Measurements from ENCODE around the gene PAM.

The PAM gene

DNA sequence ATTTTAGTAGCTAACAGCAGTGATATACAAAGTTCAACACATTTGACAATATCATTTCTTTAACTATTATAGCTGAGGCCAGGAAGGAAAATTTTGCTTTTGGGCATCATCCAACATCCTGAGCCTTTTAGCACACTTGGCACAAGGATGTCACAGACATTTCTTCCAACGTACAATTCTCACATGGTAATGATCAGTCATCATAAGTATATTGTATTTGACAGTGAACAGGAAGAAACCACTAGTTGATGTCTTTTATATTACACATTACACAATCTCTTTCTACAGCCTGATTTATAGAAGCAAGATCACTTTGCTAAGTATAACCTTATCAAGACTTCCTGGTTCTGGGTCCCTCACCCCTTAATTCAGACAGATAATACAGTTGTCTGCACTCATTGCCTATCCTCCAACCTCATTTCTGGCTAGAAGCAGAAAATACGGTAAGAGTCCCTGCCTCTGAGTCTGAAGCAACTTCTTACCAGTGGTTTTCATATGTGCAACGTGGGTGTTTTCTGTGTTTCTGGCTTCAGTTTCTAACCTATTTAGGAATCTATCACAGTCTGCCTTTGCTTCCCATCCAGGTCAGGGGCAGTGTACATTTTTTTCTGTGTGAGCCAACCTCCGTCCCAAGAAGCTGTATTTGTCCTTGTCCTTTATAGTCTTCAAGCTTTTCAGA, 167.8 kb downstream of the PAM start:
- Histone ChIP-seq H3K4me1 (ENCODE audit: control insufficient read depth, insufficient read depth, low read length) (peaks cover 4% of the 10 kb centered on the region), H3K9me3 (ENCODE audit: control insufficient read depth, low read length) (no peaks in the 10 kb centered on the region), H3K9ac (ENCODE audit: low read length) (no peak overlapping the region), H3K4me3 (ENCODE audit: low read length) (no peak overlapping the region), H3K36me3 (ENCODE audit: control insufficient read depth, insufficient read depth, low read length) (no peaks in the 10 kb centered on the region), H3K27me3 (ENCODE audit: control insufficient read depth, insufficient read depth, low read length) (no peaks in the 10 kb centered on the region)

DNA sequence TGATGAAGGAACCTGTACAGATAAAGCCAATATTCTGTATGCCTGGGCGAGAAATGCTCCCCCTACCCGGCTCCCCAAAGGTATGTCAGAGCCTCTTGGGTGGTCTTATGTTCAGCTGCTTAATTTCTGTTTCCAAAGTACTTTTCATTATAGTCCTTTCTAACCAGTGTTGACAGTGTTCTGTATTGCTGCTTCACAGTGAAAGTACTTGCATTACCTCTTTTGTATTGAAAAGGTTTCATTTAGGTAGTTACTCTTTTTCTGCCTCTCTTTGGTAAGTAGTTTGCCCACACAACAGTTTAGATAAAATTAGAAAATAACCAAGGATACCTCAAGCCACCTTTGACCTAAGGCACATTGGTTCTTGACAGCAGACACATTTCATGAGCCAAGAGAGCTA, 169.9 kb downstream of the PAM start:
- Histone ChIP-seq H3K9me3 (ENCODE audit: control insufficient read depth, low read length) (no peaks in the 10 kb centered on the region), H3K36me3 (ENCODE audit: control insufficient read depth, insufficient read depth, low read length) (no peaks in the 10 kb centered on the region), H3K4me3 (ENCODE audit: low read length) (no peak overlapping the region), H3K9ac (ENCODE audit: low read length) (no peak overlapping the region), H3K27me3 (ENCODE audit: control insufficient read depth, insufficient read depth, low read length) (no peaks in the 10 kb centered on the region), H3K4me1 (ENCODE audit: control insufficient read depth, insufficient read depth, low read length) (peaks cover 4% of the 10 kb centered on the region)

DNA sequence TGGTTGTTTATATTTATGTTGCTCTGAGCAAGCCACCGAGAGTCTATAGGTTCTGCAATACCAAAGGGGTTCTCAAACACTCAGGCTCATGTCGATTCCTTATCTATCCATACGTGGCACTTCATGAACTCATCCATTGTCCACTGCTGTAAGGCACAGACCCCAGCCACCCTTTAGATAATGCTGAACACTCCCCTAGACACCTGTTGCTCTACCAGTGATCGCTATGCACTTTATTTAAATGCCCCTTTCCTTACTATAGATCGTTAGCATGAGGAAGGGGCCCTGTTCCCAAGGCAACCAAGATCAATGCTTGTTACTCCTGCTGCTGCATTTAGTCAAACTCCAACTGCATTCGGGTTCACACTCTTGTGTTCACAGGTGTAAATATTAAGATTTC, 171.9 kb downstream of the PAM start:
- H3K9me3 ChIP-seq (ENCODE audit: control insufficient read depth, low read length): no peaks in the 10 kb centered on the region
- no peak overlapping the region for H3K4me3 ChIP-seq (ENCODE audit: low read length)
- H3K9ac ChIP-seq (ENCODE audit: low read length): no peak overlapping the region
- no peaks in the 10 kb centered on the region for H3K36me3 ChIP-seq (ENCODE audit: control insufficient read depth, insufficient read depth, low read length)
- H3K27me3 ChIP-seq (ENCODE audit: control insufficient read depth, insufficient read depth, low read length): no peaks in the 10 kb centered on the region
- H3K4me1 ChIP-seq (ENCODE audit: control insufficient read depth, insufficient read depth, low read length): peaks cover 4% of the 10 kb centered on the region

DNA sequence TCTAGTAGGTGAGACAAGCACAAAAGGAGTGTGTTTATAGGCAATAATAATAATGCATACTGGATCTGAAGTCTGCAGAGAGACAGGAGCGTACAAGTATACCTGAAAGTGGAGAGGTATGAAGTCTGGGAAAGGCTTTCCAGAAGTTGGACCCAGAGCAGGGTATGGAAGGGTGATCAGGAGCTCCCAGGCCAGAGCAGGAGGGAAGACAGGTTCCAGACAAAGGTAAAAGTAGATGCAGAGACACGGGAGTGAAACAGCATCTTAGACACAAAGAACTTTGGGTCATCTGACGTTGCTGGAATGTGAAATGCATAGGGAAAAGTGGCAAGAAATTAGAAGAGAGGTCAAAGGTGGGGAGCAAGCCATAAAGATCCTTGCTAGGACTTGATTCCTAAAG, 175.1 kb downstream of the PAM start:
- H3K36me3 ChIP-seq (ENCODE audit: control insufficient read depth, insufficient read depth, low read length): no peaks in the 10 kb centered on the region
- H3K9me3 ChIP-seq (ENCODE audit: control insufficient read depth, low read length): no peaks in the 10 kb centered on the region
- H3K4me1 ChIP-seq (ENCODE audit: control insufficient read depth, insufficient read depth, low read length): no peaks in the 10 kb centered on the region
- no peak overlapping the region for H3K9ac ChIP-seq (ENCODE audit: low read length)
- no peak overlapping the region for H3K4me3 ChIP-seq (ENCODE audit: low read length)
- no peaks in the 10 kb centered on the region for H3K27me3 ChIP-seq (ENCODE audit: control insufficient read depth, insufficient read depth, low read length)

DNA sequence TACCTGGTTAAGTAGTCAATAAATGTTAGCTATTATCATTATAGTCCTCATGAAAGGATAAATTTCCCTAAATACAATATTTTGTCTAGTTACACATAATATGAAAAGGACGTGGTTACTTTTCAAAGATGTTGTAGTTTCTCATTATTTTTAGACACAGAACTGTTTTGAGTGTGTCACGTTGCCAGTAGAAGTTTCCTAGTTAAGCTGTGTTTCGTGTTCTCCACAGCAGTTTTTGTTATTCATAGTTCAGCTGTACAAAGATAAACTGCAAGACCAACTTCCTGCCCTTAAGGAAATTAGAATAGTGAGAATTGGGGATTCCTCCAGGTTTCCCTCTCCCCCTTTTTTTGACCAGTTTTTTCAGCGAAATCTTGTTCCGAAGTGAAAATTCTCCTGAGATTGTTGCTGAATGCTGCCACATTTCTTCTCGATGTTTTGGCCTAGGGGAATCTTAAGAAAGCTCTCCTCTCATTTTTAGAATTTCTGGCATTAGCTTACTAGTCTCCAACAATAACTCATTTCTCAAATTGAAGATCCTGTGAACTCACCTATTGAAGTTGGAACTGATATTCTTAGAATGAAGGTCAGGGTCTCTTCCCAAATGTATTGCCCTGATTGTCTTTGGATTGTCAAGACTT, 176.1 kb downstream of the PAM start:
- H3K27me3 ChIP-seq (ENCODE audit: control insufficient read depth, insufficient read depth, low read length): no peaks in the 10 kb centered on the region
- H3K4me1 ChIP-seq (ENCODE audit: control insufficient read depth, insufficient read depth, low read length): no peaks in the 10 kb centered on the region
- no peaks in the 10 kb centered on the region for H3K9me3 ChIP-seq (ENCODE audit: control insufficient read depth, low read length)
- H3K9ac ChIP-seq (ENCODE audit: low read length): no peak overlapping the region
- H3K4me3 ChIP-seq (ENCODE audit: low read length): no peak overlapping the region
- no peaks in the 10 kb centered on the region for H3K36me3 ChIP-seq (ENCODE audit: control insufficient read depth, insufficient read depth, low read length)

DNA sequence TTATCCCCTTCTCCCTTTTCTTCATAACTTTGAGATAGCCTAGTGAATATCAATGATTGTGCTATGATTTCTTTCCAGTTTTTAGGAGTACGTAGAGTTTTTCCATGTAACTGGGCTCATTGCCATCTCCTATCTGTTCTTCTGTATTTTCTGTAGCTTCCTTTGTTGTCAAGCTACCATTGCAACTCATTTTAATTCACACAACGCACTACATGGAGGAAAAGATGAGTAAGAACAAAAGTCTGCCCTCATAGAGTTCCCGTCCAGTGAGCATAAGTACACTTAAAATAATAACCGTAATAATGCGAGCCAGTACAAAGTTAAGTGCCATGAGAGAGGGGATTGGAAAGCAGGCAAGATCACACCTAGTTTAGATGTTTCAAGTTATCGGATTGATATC, 177.7 kb downstream of the PAM start:
- Histone ChIP-seq H3K36me3 (ENCODE audit: control insufficient read depth, insufficient read depth, low read length) (no peaks in the 10 kb centered on the region), H3K4me3 (ENCODE audit: low read length) (no peak overlapping the region)

DNA sequence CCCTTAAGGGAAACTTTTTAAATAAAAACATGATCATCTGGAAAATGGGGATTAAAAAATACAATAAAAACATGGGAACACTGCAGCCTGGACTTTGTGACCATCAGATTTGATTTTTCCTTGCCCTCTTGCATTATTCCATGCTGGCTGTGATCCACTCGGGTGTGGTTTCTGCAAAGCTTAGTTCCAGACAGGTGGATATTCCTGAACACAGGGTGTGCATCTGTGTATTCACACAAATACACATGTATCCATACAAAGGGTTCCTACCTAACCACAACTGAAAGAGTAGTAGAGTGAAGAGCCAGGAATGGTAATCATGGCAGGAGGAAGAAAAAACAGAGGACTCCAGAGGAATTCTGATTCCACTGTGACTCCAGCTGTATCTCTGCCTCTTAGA, 178.2 kb downstream of the PAM start:
- Histone ChIP-seq H3K9me3 (ENCODE audit: control insufficient read depth, low read length) (no peaks in the 10 kb centered on the region), H3K4me3 (ENCODE audit: low read length) (no peak overlapping the region), H3K36me3 (ENCODE audit: control insufficient read depth, insufficient read depth, low read length) (no peaks in the 10 kb centered on the region), H3K4me1 (ENCODE audit: control insufficient read depth, insufficient read depth, low read length) (no peaks in the 10 kb centered on the region), H3K27me3 (ENCODE audit: control insufficient read depth, insufficient read depth, low read length) (no peaks in the 10 kb centered on the region), H3K9ac (ENCODE audit: low read length) (no peak overlapping the region)

More for the DNA sequence above, 177.7 kb downstream of the PAM start:
- no peaks in the 10 kb centered on the region for H3K9me3 ChIP-seq (ENCODE audit: control insufficient read depth, low read length)
- no peak overlapping the region for H3K9ac ChIP-seq (ENCODE audit: low read length)
- no peaks in the 10 kb centered on the region for H3K27me3 ChIP-seq (ENCODE audit: control insufficient read depth, insufficient read depth, low read length)
- no peaks in the 10 kb centered on the region for H3K4me1 ChIP-seq (ENCODE audit: control insufficient read depth, insufficient read depth, low read length)

DNA sequence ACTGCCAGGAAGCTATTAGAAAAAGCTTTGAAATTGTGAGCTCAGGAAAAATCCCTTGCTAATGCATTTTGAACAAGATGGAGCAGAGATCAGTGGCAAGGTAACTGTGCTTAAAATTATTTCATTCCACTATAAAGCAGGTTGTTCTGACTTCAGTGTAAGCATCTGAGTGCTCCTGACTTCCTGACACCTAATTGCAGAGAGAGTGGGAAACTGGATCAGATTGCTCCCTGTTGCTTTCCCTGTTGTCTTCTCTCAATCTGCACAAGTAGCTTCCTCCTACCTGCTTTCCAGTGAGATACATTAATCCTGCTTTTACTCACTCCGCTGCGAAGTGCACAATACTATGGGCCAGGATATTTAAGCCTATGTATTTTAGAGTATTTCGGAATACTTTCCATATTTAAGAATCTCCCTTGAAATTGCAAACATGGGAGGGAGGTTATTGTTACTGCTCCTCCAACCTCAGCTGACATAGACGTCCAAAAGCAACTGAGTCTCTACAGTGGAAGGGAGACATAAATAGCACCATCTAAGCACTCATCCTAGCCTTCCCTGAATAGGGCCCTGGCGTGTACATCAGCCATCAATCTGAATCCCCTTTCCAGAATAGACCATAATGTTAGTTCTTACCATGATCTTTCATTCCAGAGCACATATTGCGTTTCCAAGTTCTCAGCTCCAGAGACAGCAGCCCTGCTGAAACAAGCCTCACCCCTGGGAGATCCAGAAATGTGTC, 178.8 kb downstream of the PAM start:
- no peak overlapping the region for H3K4me3 ChIP-seq (ENCODE audit: low read length)
- H3K36me3 ChIP-seq (ENCODE audit: control insufficient read depth, insufficient read depth, low read length): no peaks in the 10 kb centered on the region
- H3K9me3 ChIP-seq (ENCODE audit: control insufficient read depth, low read length): no peaks in the 10 kb centered on the region
- H3K4me1 ChIP-seq (ENCODE audit: control insufficient read depth, insufficient read depth, low read length): no peaks in the 10 kb centered on the region
- H3K27me3 ChIP-seq (ENCODE audit: control insufficient read depth, insufficient read depth, low read length): no peaks in the 10 kb centered on the region
- H3K9ac ChIP-seq (ENCODE audit: low read length): no peak overlapping the region

DNA sequence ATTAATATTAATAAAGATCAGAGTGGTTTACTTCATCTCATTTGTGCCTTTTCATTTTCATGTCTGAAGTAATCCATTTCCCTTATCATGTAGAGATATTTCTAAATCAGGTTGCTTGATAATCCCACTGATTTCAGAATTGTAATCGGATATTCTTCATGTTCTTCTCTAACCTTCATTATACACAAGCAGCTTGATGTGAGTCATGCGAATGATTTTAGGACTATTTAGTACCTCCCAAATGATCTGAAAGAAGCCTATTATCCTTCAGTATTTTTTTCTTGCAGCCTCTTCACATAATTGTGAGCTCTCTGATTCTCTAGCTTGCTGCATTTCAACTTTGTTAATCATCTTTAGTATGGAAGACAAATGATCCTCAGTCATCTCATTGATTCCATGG, 182.8 kb downstream of the PAM start:
- H3K27me3 ChIP-seq (ENCODE audit: control insufficient read depth, insufficient read depth, low read length): no peaks in the 10 kb centered on the region
- no peaks in the 10 kb centered on the region for H3K36me3 ChIP-seq (ENCODE audit: control insufficient read depth, insufficient read depth, low read length)
- H3K9me3 ChIP-seq (ENCODE audit: control insufficient read depth, low read length): no peaks in the 10 kb centered on the region
- no peaks in the 10 kb centered on the region for H3K4me1 ChIP-seq (ENCODE audit: control insufficient read depth, insufficient read depth, low read length)
- no peak overlapping the region for H3K9ac ChIP-seq (ENCODE audit: low read length)
- no peak overlapping the region for H3K4me3 ChIP-seq (ENCODE audit: low read length)

DNA sequence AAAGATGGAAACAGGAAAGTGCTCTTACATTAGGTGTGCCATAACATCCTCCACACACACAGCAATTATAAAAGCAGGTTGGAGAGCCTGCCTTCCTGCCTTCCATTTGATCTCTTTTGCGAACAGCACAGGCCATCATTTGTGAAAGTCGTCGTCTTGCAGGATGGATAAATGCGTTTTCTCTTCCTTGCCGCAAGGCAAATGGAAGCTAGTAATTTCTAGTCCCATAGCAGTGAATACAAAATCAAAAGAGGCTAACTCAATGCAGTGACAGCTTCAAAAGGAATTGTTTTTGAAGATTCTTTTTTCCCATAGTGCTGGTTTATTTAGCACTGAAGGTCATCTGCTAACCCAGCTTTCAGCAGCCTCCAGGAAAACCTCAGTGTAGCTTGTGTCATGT, 186.0 kb downstream of the PAM start:
- no peaks in the 10 kb centered on the region for H3K27me3 ChIP-seq (ENCODE audit: control insufficient read depth, insufficient read depth, low read length)
- no peaks in the 10 kb centered on the region for H3K36me3 ChIP-seq (ENCODE audit: control insufficient read depth, insufficient read depth, low read length)
- H3K4me1 ChIP-seq (ENCODE audit: control insufficient read depth, insufficient read depth, low read length): no peaks in the 10 kb centered on the region
- H3K4me3 ChIP-seq (ENCODE audit: low read length): no peak overlapping the region
- H3K9ac ChIP-seq (ENCODE audit: low read length): no peak overlapping the region
- H3K9me3 ChIP-seq (ENCODE audit: control insufficient read depth, low read length): no peaks in the 10 kb centered on the region

DNA sequence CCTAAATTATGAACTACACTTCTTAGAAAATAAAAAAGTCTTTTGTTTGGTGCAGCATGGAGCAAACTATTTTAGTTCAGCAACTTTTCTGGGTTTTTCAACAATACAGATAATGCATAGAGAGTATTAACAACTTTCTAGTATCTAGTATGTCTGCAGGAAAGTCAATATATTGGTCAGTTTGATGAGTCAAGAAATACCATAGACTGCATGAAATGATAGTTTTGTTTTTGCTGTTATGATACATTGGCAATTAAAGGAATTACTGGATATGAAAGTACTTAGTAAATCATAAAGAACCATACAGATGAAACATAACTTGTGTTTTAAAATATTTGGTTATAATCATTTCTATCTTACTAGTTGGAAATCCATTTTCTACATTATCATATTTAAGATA, 191.3 kb downstream of the PAM start:
- no peaks in the 10 kb centered on the region for H3K27me3 ChIP-seq (ENCODE audit: control insufficient read depth, insufficient read depth, low read length)

DNA sequence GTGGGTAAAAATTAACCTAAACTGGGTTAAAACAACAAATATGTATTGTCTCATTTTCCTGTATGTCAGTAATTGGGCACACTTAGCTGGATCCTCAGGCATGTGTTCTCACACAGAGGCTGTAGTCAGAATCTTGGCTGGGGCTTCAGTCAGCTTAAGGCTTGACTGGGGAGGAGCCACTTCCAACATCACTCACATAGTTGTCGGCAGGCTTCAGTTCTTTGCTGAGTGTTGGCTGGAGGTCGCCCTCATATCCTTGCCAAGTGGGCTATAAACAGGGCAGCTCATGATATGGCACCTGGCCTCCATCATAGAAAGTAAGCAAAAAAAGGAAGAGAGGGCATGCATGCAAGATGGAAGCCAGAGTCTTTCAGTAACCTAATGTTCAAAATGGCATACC, 191.9 kb downstream of the PAM start:
- Histone ChIP-seq H3K36me3 (ENCODE audit: control insufficient read depth, insufficient read depth, low read length) (no peaks in the 10 kb centered on the region), H3K4me3 (ENCODE audit: low read length) (no peak overlapping the region), H3K9me3 (ENCODE audit: control insufficient read depth, low read length) (no peaks in the 10 kb centered on the region), H3K4me1 (ENCODE audit: control insufficient read depth, insufficient read depth, low read length) (no peaks in the 10 kb centered on the region), H3K27me3 (ENCODE audit: control insufficient read depth, insufficient read depth, low read length) (no peaks in the 10 kb centered on the region), H3K9ac (ENCODE audit: low read length) (no peak overlapping the region)

More for the DNA sequence above, 191.3 kb downstream of the PAM start:
- Histone ChIP-seq H3K4me3 (ENCODE audit: low read length) (no peak overlapping the region), H3K9ac (ENCODE audit: low read length) (no peak overlapping the region), H3K9me3 (ENCODE audit: control insufficient read depth, low read length) (no peaks in the 10 kb centered on the region), H3K4me1 (ENCODE audit: control insufficient read depth, insufficient read depth, low read length) (no peaks in the 10 kb centered on the region), H3K36me3 (ENCODE audit: control insufficient read depth, insufficient read depth, low read length) (no peaks in the 10 kb centered on the region)

Measured in mucosa of stomach (tissue), 1 donor.